ENCODE results near the gene MYO1E.

The MYO1E gene

DNA sequence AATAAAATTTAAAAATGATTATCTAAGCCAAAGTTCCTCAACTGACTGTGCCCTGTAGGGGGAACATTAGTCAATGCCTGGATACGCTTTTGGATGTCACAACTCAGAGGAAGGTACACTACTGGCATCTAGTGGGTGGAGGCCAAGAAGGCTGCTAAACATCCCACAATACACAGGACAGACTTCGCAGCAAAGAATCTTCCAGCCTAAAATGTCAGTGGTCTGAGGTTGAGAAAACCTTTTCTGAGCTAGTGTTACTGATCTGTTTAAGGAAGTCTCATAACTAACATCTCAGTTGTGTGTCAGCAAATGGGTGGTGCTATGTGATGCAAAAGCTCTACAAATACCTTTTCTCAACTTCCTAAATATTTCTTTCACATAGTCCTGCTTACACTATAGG, 186.9 kb downstream of the MYO1E start:
- TF ChIP-seq, protein P1, sequence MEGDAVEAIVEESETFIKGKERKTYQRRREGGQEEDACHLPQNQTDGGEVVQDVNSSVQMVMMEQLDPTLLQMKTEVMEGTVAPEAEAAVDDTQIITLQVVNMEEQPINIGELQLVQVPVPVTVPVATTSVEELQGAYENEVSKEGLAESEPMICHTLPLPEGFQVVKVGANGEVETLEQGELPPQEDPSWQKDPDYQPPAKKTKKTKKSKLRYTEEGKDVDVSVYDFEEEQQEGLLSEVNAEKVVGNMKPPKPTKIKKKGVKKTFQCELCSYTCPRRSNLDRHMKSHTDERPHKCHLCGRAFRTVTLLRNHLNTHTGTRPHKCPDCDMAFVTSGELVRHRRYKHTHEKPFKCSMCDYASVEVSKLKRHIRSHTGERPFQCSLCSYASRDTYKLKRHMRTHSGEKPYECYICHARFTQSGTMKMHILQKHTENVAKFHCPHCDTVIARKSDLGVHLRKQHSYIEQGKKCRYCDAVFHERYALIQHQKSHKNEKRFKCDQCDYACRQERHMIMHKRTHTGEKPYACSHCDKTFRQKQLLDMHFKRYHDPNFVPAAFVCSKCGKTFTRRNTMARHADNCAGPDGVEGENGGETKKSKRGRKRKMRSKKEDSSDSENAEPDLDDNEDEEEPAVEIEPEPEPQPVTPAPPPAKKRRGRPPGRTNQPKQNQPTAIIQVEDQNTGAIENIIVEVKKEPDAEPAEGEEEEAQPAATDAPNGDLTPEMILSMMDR (IDR thresholded peaks at IDR 0.05) = 0 out of 2 replicates have a peak, but pooled peaks have one; percentile 1
- no peak for TF ChIP-seq ZFX (IDR thresholded peaks at IDR 0.05; ENCODE audit: borderline replicate concordance)
- H3K27ac ChIP-seq = no peak overlapping the region

DNA sequence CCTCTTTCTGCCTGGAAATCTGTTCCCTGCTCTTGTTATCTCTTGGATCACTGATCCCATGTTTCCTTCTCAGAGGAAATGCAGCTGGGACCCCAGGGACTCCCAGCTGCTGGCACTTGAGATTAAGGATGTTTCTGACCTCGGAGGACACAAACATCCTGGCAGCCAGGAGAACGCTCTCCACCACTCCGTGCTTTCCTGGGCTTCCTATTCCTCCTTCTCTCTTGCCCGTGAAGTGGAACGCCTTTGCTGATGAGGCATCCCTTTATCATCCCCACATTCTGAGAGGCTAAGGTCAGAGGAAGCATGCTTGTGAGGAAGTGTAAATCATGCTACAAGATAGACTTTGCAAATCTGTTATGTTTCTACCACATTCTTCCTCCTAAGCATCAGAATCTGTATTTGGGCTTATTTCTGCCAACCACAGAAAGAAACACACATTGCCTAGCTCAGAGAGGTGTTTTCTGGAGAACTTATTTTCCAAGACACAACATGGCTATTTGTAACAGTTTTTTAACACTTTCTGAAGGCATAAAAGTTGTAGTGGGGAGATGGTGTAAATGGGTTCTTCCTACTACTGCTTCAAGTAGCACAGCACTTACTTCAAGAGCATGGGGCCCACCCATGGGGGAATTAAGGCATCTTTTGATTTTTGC, 191.6 kb downstream of the MYO1E start:
- H3K27ac ChIP-seq = no peak overlapping the region
- TF ChIP-seq ZFX (IDR thresholded peaks at IDR 0.05; ENCODE audit: borderline replicate concordance) = no peak
- TF ChIP-seq, protein P1 (IDR thresholded peaks at IDR 0.05) = no peak

DNA sequence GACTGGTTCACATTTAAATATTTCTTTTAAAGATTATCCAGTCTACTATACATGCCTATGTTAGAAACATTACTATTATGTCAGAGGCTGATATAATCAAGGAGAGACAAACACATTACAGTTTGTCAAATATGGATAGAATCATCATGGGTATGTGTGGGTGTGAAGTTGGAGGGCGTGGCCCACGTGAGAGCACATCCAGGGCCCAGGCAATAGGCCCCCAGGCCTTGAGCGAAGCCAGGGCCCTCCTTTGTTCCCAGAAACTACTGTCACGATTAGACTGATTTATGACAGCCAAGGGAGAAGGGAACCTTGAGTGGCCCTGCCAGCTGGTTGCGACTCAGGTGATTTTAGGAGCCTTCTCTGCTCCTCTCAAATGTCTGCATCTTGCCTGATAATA, 193.0 kb downstream of the MYO1E start:
- TF ChIP-seq, protein P1 (IDR thresholded peaks at IDR 0.05) = no peak
- H3K27ac ChIP-seq = no peak overlapping the region

DNA sequence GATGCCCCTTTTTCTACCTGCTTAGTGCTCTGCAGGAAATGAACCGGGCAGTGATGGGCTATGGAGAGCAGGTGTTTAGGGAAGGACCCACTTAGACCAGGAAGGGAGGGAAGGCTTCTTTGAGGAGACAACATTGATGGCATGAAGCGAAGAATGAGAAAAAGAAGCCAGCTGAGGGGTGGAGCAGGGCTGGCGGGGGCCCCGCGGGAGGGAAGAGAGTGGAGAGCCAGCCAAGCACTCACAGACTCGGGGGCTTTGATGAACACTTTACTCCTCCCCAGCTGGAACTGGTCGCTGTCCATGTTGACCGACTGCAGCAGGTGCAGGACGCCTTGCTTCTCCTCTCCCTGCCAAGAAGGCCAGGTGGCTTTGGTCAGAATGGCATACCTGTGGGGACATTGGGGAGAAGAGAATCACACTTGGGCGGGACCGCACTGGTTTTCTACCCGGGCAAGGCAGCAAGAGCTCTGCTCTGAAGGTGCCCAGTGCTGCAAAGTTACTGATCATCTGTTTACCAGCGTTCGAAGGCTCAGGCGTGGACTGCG, 194.4 kb downstream of the MYO1E start:
- no peak for TF ChIP-seq ZFX (IDR thresholded peaks at IDR 0.05; ENCODE audit: borderline replicate concordance)
- no peak overlapping the region for H3K27ac ChIP-seq

DNA sequence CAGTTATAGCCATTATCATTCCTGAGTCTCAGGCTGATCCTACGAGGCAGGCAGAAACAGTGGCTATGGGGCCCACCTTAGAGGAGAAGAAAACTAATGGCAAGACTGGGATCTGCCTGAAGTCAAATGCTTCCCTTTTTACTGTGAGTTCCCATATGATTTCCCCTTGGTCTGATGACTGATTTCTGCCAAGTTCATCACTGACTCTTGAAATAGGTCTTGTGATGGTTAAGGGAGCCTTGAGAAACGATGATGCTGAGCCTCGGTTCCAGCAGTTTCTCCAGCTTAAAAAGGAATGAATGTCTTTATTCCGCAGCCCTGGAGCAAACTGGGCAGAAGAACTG, 195.4 kb downstream of the MYO1E start:
- H3K27ac ChIP-seq = no peak overlapping the region
- TF ChIP-seq, protein P1 (IDR thresholded peaks at IDR 0.05) = no peak
- TF ChIP-seq ZFX (IDR thresholded peaks at IDR 0.05; ENCODE audit: borderline replicate concordance) = no peak

DNA sequence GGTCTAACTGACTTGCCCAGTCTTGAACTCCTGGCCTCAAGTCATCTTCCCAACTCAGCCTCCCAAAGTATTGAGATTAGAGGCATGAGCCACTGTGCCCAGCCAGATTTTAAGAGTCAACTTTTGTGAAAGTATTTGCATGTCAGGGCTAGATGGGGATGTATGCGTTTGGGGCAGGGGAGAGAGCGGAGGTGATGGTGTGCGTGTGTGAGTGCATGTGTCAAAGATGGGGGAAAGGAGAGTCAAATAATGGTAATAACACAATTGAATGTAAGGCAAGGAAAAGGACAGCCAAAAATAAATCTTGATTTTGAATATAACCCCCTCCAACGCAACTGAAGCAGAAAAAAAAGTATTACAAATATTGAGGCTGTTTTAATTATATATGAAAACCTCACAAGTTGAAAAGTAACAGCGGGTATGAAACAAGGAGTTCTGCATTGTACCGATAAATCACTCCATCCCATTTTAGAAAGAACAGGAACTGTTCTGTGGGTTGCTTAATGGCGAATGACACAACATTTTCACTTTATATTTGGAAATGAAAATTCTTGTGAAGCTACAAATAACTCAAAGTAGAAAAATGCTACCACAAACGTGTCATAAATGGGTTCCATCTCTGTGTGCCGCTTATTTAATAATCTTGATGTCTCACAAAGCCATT, 195.9 kb downstream of the MYO1E start:
- no peak overlapping the region for H3K27ac ChIP-seq
- TF ChIP-seq, protein P1 (IDR thresholded peaks at IDR 0.05) = no peak
- TF ChIP-seq ZFX (IDR thresholded peaks at IDR 0.05; ENCODE audit: borderline replicate concordance) = no peak

DNA sequence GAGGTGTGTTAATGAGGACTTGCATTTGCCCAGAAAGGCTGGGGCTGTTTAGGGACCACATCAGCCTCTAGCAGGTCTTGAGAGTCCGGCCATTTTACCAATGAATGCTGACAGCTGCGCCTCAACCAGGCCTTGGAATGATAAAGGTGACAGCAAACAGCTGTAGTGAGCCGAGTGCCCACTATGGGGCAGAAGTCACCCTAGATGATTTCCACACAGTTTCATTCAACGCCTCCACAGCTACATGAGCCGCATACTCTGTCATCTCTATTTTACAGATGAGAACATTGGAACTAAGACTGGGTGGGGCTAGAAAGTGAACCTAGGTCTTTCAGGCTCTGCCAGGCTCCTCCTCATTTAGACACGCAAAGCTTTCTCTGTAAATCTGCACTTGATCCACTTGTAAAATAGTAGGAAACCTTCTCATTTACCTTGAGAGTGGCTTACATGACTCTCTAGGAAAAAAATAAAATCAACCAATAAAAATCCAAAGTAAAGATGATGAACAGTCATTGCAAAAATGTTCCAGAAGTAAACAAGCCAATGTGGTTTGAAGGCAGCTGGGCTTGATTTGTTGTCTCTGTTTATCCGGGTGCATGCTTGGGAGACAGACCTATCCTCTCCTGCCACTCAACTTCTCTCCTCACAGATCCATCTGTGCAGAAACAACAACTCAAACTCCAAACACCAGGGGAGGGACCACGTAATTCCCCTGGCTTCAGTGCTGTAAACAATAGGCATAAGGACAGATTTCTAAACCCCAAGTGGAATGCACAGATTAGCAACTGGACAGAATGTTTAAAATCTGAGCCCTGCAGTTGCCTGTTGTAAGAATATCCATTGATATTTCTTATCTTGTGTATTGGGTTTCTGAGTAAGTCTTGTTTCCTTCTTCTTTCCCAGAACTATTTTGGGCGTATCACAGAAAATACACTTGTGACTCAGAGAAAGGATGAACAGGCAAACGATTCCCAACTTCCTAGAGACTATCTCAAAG, 197.5 kb downstream of the MYO1E start:
- H3K27ac ChIP-seq = no peak overlapping the region

More for the DNA sequence above, 197.5 kb downstream of the MYO1E start:
- TF ChIP-seq ZFX (IDR thresholded peaks at IDR 0.05; ENCODE audit: borderline replicate concordance) = no peak
- TF ChIP-seq, protein P1 (IDR thresholded peaks at IDR 0.05) = peak; percentile 74
